SJSA1 (cell line): ENCODE measurements around the gene NCOA1. TPM values are rescaled to one million over a fixed set of nuclear protein-coding genes. Genes with fewer than 3 reads are reported as not detected.
"Not testable (repeated sequence)": the region's sequence is repeated elsewhere in the genome, so short reads cannot be mapped to it uniquely, and the experiment has no call there.

Experiments
- DNase-seq, 2 experiments: peaks; one replicate each; pipeline ENCODE4 v3.0.0-alpha.2; 2015 to 2020; ENCODE audit warnings: low spot score in 2 of 2, low read depth in 1 of 2
- H3K27ac ChIP-seq: fragments of 250-450 bp; sonication (Bioruptor Pico); 2 replicates; pipeline ENCODE4 v1.5.1; 2020; ENCODE audit warnings: mild to moderate bottlenecking, moderate library complexity
- H3K27me3 ChIP-seq: fragments of 250-450 bp; sonication (Bioruptor Pico); replicated peaks from 2 replicates; pipeline ENCODE4 v1.5.1; 2020; ENCODE audit warnings: mild to moderate bottlenecking, moderate library complexity
- H3K36me3 ChIP-seq: fragments of 250-450 bp; sonication (Bioruptor Pico); 2 replicates; pipeline ENCODE4 v1.5.1; 2020; ENCODE audit warnings: mild to moderate bottlenecking
- H3K4me1 ChIP-seq: fragments of 250-450 bp; sonication (Bioruptor Pico); replicated peaks from 2 replicates; pipeline ENCODE4 v1.6.1; 2021; ENCODE audit warnings: mild to moderate bottlenecking
- H3K4me3 ChIP-seq: fragments of 250-450 bp; sonication (Bioruptor Pico); 2 replicates; pipeline ENCODE4 v1.5.1; 2020; ENCODE audit warnings: mild to moderate bottlenecking
- H3K9me3 ChIP-seq: fragments of 250-450 bp; sonication (Bioruptor Pico); replicated peaks from 2 replicates; pipeline ENCODE4 v1.5.1; 2020; ENCODE audit warnings: mild to moderate bottlenecking
- total RNA-seq: library from RNA; depleted of rRNA; stranded (reverse); fragments of >200 nt; shearing (Covaris generic); gene quantifications from 2 replicates; pipeline ENCODE4 v1.2.3, GENCODE V29; 2014

NCOA1 gene
- total RNA-seq, 1 experiment from 2014 or later = 14.5 TPM

GRCh38 chr2:24463271-24463670 is 27.8 kb upstream of the NCOA1 start:
- Histone ChIP-seq H3K9me3 (no peaks in the 10 kb centered on the region), H3K4me3 (no peak overlapping the region), H3K27me3 (no peaks in the 10 kb centered on the region), H3K36me3 (no peaks in the 10 kb centered on the region), H3K27ac (no peak overlapping the region), H3K4me1 (no peaks in the 10 kb centered on the region)
- DNase-seq = no peak

GRCh38 chr2:24466871-24467870 is 23.9 kb upstream of the NCOA1 start:
- DNase-seq = no peak
- H3K4me3 ChIP-seq = no peak overlapping the region
- H3K4me1 ChIP-seq = no peaks in the 10 kb centered on the region
- no peaks in the 10 kb centered on the region for H3K36me3 ChIP-seq
- H3K9me3 ChIP-seq = no peaks in the 10 kb centered on the region
- no peak overlapping the region for H3K27ac ChIP-seq
- no peaks in the 10 kb centered on the region for H3K27me3 ChIP-seq

GRCh38 chr2:24468453-24468852 is 22.6 kb upstream of the NCOA1 start:
- not testable (repeated sequence) for H3K36me3 ChIP-seq, H3K4me1 ChIP-seq, H3K4me3 ChIP-seq, H3K9me3 ChIP-seq, DNase-seq, H3K27me3 ChIP-seq, H3K27ac ChIP-seq

- H3K4me3 ChIP-seq = no peak overlapping the region
- DNase-seq = no peak
- no peaks in the 10 kb centered on the region for H3K4me1 ChIP-seq
- H3K36me3 ChIP-seq = no peaks in the 10 kb centered on the region
- H3K27me3 ChIP-seq = no peaks in the 10 kb centered on the region
- no peak overlapping the region for H3K27ac ChIP-seq
- H3K9me3 ChIP-seq = no peaks in the 10 kb centered on the region
Observed at GRCh38 chr2:24469148-24469650, 21.9 kb upstream of the NCOA1 start.

GRCh38 chr2:24471662-24472061 is 19.4 kb upstream of the NCOA1 start:
- Histone ChIP-seq H3K27ac (no peak overlapping the region), H3K9me3 (no peaks in the 10 kb centered on the region), H3K27me3 (no peaks in the 10 kb centered on the region), H3K36me3 (no peaks in the 10 kb centered on the region), H3K4me1 (no peaks in the 10 kb centered on the region), H3K4me3 (no peak overlapping the region)
- no peak for DNase-seq

- no peak overlapping the region for H3K4me3 ChIP-seq
- no peak overlapping the region for H3K27ac ChIP-seq
- no peaks in the 10 kb centered on the region for H3K9me3 ChIP-seq
- H3K27me3 ChIP-seq = no peaks in the 10 kb centered on the region
- no peaks in the 10 kb centered on the region for H3K36me3 ChIP-seq
- H3K4me1 ChIP-seq = no peaks in the 10 kb centered on the region
- DNase-seq = no peak
Observed at GRCh38 chr2:24472416-24472815, 18.6 kb upstream of the NCOA1 start.

GRCh38 chr2:24473626-24474025 is 17.4 kb upstream of the NCOA1 start:
- Histone ChIP-seq H3K27ac (no peak overlapping the region), H3K4me1 (no peaks in the 10 kb centered on the region), H3K36me3 (no peaks in the 10 kb centered on the region), H3K9me3 (no peaks in the 10 kb centered on the region), H3K4me3 (no peak overlapping the region), H3K27me3 (no peaks in the 10 kb centered on the region)
- DNase-seq = no peak

GRCh38 chr2:24474053-24474452 is 17.0 kb upstream of the NCOA1 start:
- DNase-seq = no peak
- Histone ChIP-seq H3K27me3 (no peaks in the 10 kb centered on the region), H3K4me3 (no peak overlapping the region), H3K4me1 (no peaks in the 10 kb centered on the region), H3K36me3 (no peaks in the 10 kb centered on the region), H3K27ac (no peak overlapping the region), H3K9me3 (no peaks in the 10 kb centered on the region)

- Histone ChIP-seq H3K4me1 (no peaks in the 10 kb centered on the region), H3K27ac (no peak overlapping the region), H3K36me3 (no peaks in the 10 kb centered on the region), H3K27me3 (no peaks in the 10 kb centered on the region), H3K9me3 (no peaks in the 10 kb centered on the region; the same call in 1 of the 2 replicates), H3K4me3 (no peak overlapping the region)
- no peak for DNase-seq
Observed at GRCh38 chr2:24477229-24477628, 13.8 kb upstream of the NCOA1 start.

GRCh38 chr2:24478243-24478642 is 12.8 kb upstream of the NCOA1 start:
- H3K36me3 ChIP-seq = no peaks in the 10 kb centered on the region
- H3K4me1 ChIP-seq = no peaks in the 10 kb centered on the region
- no peak for DNase-seq
- no peak overlapping the region for H3K4me3 ChIP-seq
- H3K9me3 ChIP-seq = no peaks in the 10 kb centered on the region; the same call in 1 of the 2 replicates
- H3K27ac ChIP-seq = no peak overlapping the region
- H3K27me3 ChIP-seq = no peaks in the 10 kb centered on the region

GRCh38 chr2:24480245-24480644 is 10.8 kb upstream of the NCOA1 start:
- no peaks in the 10 kb centered on the region for H3K4me1 ChIP-seq
- DNase-seq = no peak
- no peaks in the 10 kb centered on the region for H3K36me3 ChIP-seq
- H3K27me3 ChIP-seq = peaks cover under 1% of the 10 kb centered on the region; the same call in 1 of the 2 replicates
- H3K4me3 ChIP-seq = no peak overlapping the region
- H3K9me3 ChIP-seq = no peaks in the 10 kb centered on the region; the same call in 1 of the 2 replicates
- no peak overlapping the region for H3K27ac ChIP-seq

- Histone ChIP-seq H3K27me3 (peaks cover 3% of the 10 kb centered on the region; the same call in 1 of the 2 replicates), H3K4me3 (no peak overlapping the region), H3K4me1 (no peaks in the 10 kb centered on the region), H3K36me3 (no peaks in the 10 kb centered on the region), H3K27ac (no peak overlapping the region), H3K9me3 (no peaks in the 10 kb centered on the region; the same call in 1 of the 2 replicates)
- DNase-seq = no peak
Observed at GRCh38 chr2:24482251-24482971, 8.6 kb upstream of the NCOA1 start.

GRCh38 chr2:24482972-24483300 is 8.1 kb upstream of the NCOA1 start:
- H3K36me3 ChIP-seq = no peaks in the 10 kb centered on the region
- no peak for DNase-seq
- no peaks in the 10 kb centered on the region; the same call in 1 of the 2 replicates for H3K9me3 ChIP-seq
- no peak overlapping the region for H3K27ac ChIP-seq
- no peak overlapping the region for H3K4me3 ChIP-seq
- no peaks in the 10 kb centered on the region for H3K4me1 ChIP-seq
- H3K27me3 ChIP-seq = peaks cover 3% of the 10 kb centered on the region; the same call in 1 of the 2 replicates

GRCh38 chr2:24484677-24485076 is 6.4 kb upstream of the NCOA1 start:
- H3K4me1 ChIP-seq, DNase-seq, H3K27ac ChIP-seq, H3K27me3 ChIP-seq, H3K9me3 ChIP-seq, H3K4me3 ChIP-seq, H3K36me3 ChIP-seq: not testable (repeated sequence)
